ENCODE data around the gene GDPD5. TPM values are rescaled to one million over a fixed set of nuclear protein-coding genes. Genes with fewer than 3 reads are reported as not detected.

Gene GDPD5
- total and polyA plus RNA-seq, 2 donors (not counting 3 experiments of a cell fraction or from before 2014, with no cell fraction given): 60.2 to 79.2 TPM

GRCh38 chr11:75566763-75567279, 41.1 kb upstream of the GDPD5 start:
- FAIRE-seq: no peak
- Histone ChIP-seq H3K27ac (ENCODE audit: insufficient read depth, low read depth, low read length) (no peak overlapping the region), H3K4me2 (ENCODE audit: insufficient read depth, low read length) (no peak overlapping the region), H3K9me3 (replicated peaks; ENCODE audit: control insufficient read depth, insufficient read depth, low read length) (no peaks in the 10 kb centered on the region), H4K20me1 (replicated peaks; ENCODE audit: control insufficient read depth, extremely low read depth, insufficient read depth, low read length) (no peaks in the 10 kb centered on the region), H3K36me3 (ENCODE audit: control insufficient read depth in 2 of 2, extremely low read depth in 1 of 2, insufficient read depth in 2 of 2, low read length in 2 of 2) (peaks cover 22 to 48% of the 10 kb centered on the region in 2 experiments), H3K27me3 (ENCODE audit: control insufficient read depth in 2 of 2, insufficient read depth in 2 of 2, low read length in 2 of 2) (no peaks in the 10 kb centered on the region), H3K4me1 (ENCODE audit: control insufficient read depth, extremely low read depth, insufficient read depth, low read length) (peaks cover 32% of the 10 kb centered on the region), H2AFZ (ENCODE audit: low read depth, low read length) (no peak overlapping the region), H3K9ac (replicated peaks; ENCODE audit: extremely low read depth, insufficient read depth, low read length) (no peak overlapping the region), H3K4me3 (replicated peaks in 1 of 3; ENCODE audit: insufficient read depth in 1 of 3, low read depth in 1 of 3, low read length in 3 of 3) (no peak overlapping the region), H3K9me1 (replicated peaks; ENCODE audit: control insufficient read depth, extremely low read depth, insufficient read depth, low read length) (no peaks in the 10 kb centered on the region), H3K79me2 (ENCODE audit: control insufficient read depth, insufficient read depth, low read length) (peaks cover 63% of the 10 kb centered on the region)
- dilution Hi-C loops (cut with MboI; ENCODE audit: extremely low pct_ligation_motif_present, low sequenced_read_pairs) (no loop called here), intact Hi-C loops (cut with micrococcal nuclease) (no loop called here)
- DNase-seq (ENCODE audit: low read depth, low spot score): no peak
- POLR2A ChIA-PET: no interaction called here
- TF ChIP-seq FOS (IDR thresholded peaks at IDR 0.05; ENCODE audit: borderline replicate concordance, insufficient read depth, low read length) (no peak), CTCF (IDR thresholded peaks at IDR 0.05; ENCODE audit: extremely low read depth in 1 of 2, insufficient read depth in 1 of 2, low read depth in 1 of 2, low read length in 2 of 2) (no peak)
- BruUV-seq (replicated peaks): no TSS peak
- CTCF ChIA-PET: no interaction called here

GRCh38 chr11:75565916-75566762, 40.4 kb upstream of the GDPD5 start:
- ChIA-PET POLR2A (interaction anchor here (1.8 to 2.9 kb wide), 2 partner anchors 10 to 12 kb away, joined by 9 to 23 read pairs; no protein-coding TSS in a partner anchor), CTCF (interaction anchor here (1.0 to 8.6 kb wide), 7 partner anchors 10 to 158 kb away, joined by 3 to 107 read pairs (median 4); no protein-coding TSS in a partner anchor)
- FAIRE-seq (no peak), DNase-seq (ENCODE audit: low read depth, low spot score) (no peak)
- Histone ChIP-seq H2AFZ (ENCODE audit: low read depth, low read length) (no peak overlapping the region), H3K27ac (ENCODE audit: insufficient read depth, low read depth, low read length) (peak overlapping the region; percentile 92), H3K79me2 (ENCODE audit: control insufficient read depth, insufficient read depth, low read length) (peaks cover 63% of the 10 kb centered on the region), H3K27me3 (ENCODE audit: control insufficient read depth in 2 of 2, insufficient read depth in 2 of 2, low read length in 2 of 2) (no peaks in the 10 kb centered on the region), H3K9me3 (replicated peaks; ENCODE audit: control insufficient read depth, insufficient read depth, low read length) (no peaks in the 10 kb centered on the region), H3K9ac (replicated peaks; ENCODE audit: extremely low read depth, insufficient read depth, low read length) (peak overlapping the region; percentile 2), H3K36me3 (ENCODE audit: control insufficient read depth in 2 of 2, extremely low read depth in 1 of 2, insufficient read depth in 2 of 2, low read length in 2 of 2) (peaks cover 18 to 41% of the 10 kb centered on the region in 2 experiments), H3K4me3 (replicated peaks in 1 of 3; ENCODE audit: insufficient read depth in 1 of 3, low read depth in 1 of 3, low read length in 3 of 3) (no peak overlapping the region), H3K9me1 (replicated peaks; ENCODE audit: control insufficient read depth, extremely low read depth, insufficient read depth, low read length) (no peaks in the 10 kb centered on the region), H3K4me2 (ENCODE audit: insufficient read depth, low read length) (peak overlapping the region; percentile 90), H3K4me1 (ENCODE audit: control insufficient read depth, extremely low read depth, insufficient read depth, low read length) (peaks cover 36% of the 10 kb centered on the region), H4K20me1 (replicated peaks; ENCODE audit: control insufficient read depth, extremely low read depth, insufficient read depth, low read length) (no peaks in the 10 kb centered on the region)
- intact Hi-C loops (cut with micrococcal nuclease) (loop anchor here (1.0 kb wide), 1 partner anchor 16 kb away; no protein-coding TSS in a partner anchor), dilution Hi-C loops (cut with MboI; ENCODE audit: extremely low pct_ligation_motif_present, low sequenced_read_pairs) (no loop called here)
- BruUV-seq (replicated peaks): no TSS peak
- no peak for TF ChIP-seq FOS (IDR thresholded peaks at IDR 0.05; ENCODE audit: borderline replicate concordance, insufficient read depth, low read length)
- TF ChIP-seq EZH2 (IDR thresholded peaks at IDR 0.05; ENCODE audit: borderline replicate concordance, low read depth, low read length, severe bottlenecking): no peak
- no peak for TF ChIP-seq MYC (IDR thresholded peaks at IDR 0.05; ENCODE audit: low read depth, low read length)
- TF ChIP-seq JUN (IDR thresholded peaks at IDR 0.05; ENCODE audit: borderline replicate concordance, insufficient read depth, insufficient read length, low read depth): no peak
- TF ChIP-seq CTCF (IDR thresholded peaks at IDR 0.05; ENCODE audit: extremely low read depth in 1 of 2, insufficient read depth in 1 of 2, low read depth in 1 of 2, low read length in 2 of 2): no peak
- no peak for TF ChIP-seq POLR2AphosphoS5 (IDR thresholded peaks at IDR 0.05; ENCODE audit: insufficient read depth, low read depth, low read length)
- no peak for TF ChIP-seq GATA2 (IDR thresholded peaks at IDR 0.05; ENCODE audit: insufficient read depth, insufficient read length, low read depth, low read length)
- no peak for TF ChIP-seq POLR2A (IDR thresholded peaks at IDR 0.05; ENCODE audit: low read depth, low read length)
- no peak for TF ChIP-seq MAX (IDR thresholded peaks at IDR 0.05; ENCODE audit: insufficient read depth, insufficient read length)

All from endothelial cell of umbilical vein (primary cell).